ENCODE results near the gene DENND2A. TPM values are rescaled to one million over a fixed set of nuclear protein-coding genes. Genes with fewer than 3 reads are reported as not detected.
A peak's percentile ranks its signal among the peaks of the same experiment; 100 is the strongest.

DENND2A gene
- total RNA-seq, 1 donor from 2014 or later = not detected

- H3K27ac Mint-ChIP-seq = peak overlapping the region; percentile 86
- intact Hi-C loops (cut with micrococcal nuclease) = loop anchor here (1.0 to 10.0 kb wide), 4 partner anchors 17 to 1309 kb away; partner anchors contain the start of genes MKRN1 and MRPS33
Measured at GRCh38 chr7:140673774-140674155, 33.2 kb upstream of the DENND2A start.

GRCh38 chr7:140673063-140673773 lies 32.6 kb upstream of the DENND2A start:
- DNase-seq (peak; percentile 67), ATAC-seq (ENCODE audit: low read depth) (peak; percentile 58)
- Mint-ChIP-seq H3K4me3 (peak overlapping the region; percentile 88), H3K4me1 (peaks cover 57% of the 10 kb centered on the region), H3K27ac (peak overlapping the region; percentile 86), H3K27me3 (no peaks in the 10 kb centered on the region), H3K36me3 (ENCODE audit: low read depth) (peaks cover 6% of the 10 kb centered on the region), H3K9me3 (no peaks in the 10 kb centered on the region)
- POLR2A ChIA-PET = interaction anchor here (0.5 to 2.4 kb wide), 7 partner anchors 17 to 342 kb away, joined by 3 to 9 read pairs (median 4); partner anchors contain the start of genes MRPS33 and NDUFB2
- no peak for TF ChIP-seq CTCF (IDR thresholded peaks at IDR 0.05)
- CTCF ChIA-PET = no interaction called here
- intact Hi-C loops (cut with micrococcal nuclease) = loop anchor here (1.0 to 10.0 kb wide), 3 partner anchors 17 to 1308 kb away; partner anchors contain the start of gene MKRN1

More at GRCh38 chr7:140673774-140674155, 33.2 kb upstream of the DENND2A start:
- CTCF ChIA-PET = no interaction called here
- no peak for ATAC-seq (ENCODE audit: low read depth)
- Mint-ChIP-seq H3K27me3 (no peaks in the 10 kb centered on the region), H3K9me3 (no peaks in the 10 kb centered on the region), H3K4me3 (peak overlapping the region; percentile 88), H3K36me3 (ENCODE audit: low read depth) (peaks cover 10% of the 10 kb centered on the region), H3K4me1 (peaks cover 56% of the 10 kb centered on the region)
- no peak for DNase-seq
- TF ChIP-seq CTCF (IDR thresholded peaks at IDR 0.05) = no peak
- POLR2A ChIA-PET = interaction anchor here (0.5 to 2.4 kb wide), 5 partner anchors 20 to 342 kb away, joined by 3 to 9 read pairs (median 4); partner anchors contain the start of genes MRPS33 and NDUFB2

- intact Hi-C loops (cut with micrococcal nuclease) = loop anchor here (1.0 to 10.0 kb wide), 3 partner anchors 16 to 1308 kb away; partner anchors contain the start of gene MKRN1
- peak within 1 kb of the TSS; percentile 86 for H3K27ac Mint-ChIP-seq
- peaks cover 50% of the 10 kb centered on the region for H3K4me1 Mint-ChIP-seq
- no peaks in the 10 kb centered on the region for H3K9me3 Mint-ChIP-seq
- ChIA-PET CTCF (no interaction called here), POLR2A (interaction anchor here (1.3 to 2.4 kb wide), 4 partner anchors 16 to 25 kb away, joined by 3 to 8 read pairs (median 4); partner anchors contain the start of gene NDUFB2)
- peak within 1 kb of the TSS; percentile 88 for H3K4me3 Mint-ChIP-seq
- no peaks in the 10 kb centered on the region for H3K27me3 Mint-ChIP-seq
- no peaks in the 10 kb centered on the region for H3K36me3 Mint-ChIP-seq (ENCODE audit: low read depth)
- peak; percentile 66 for DNase-seq
- ATAC-seq (ENCODE audit: low read depth) = peak; percentile 67
- TF ChIP-seq CTCF (IDR thresholded peaks at IDR 0.05) = no peak
Measured at GRCh38 chr7:140672382-140673062, 31.9 kb upstream of the DENND2A start, which contains the start of gene ADCK2. Gene ADCK2, plus strand, starts transcription at chr7:140672945. Its CDS starts 386 bp downstream, at chr7:140673331.

- H3K4me1 Mint-ChIP-seq = peaks cover 46% of the 10 kb centered on the region
- ChIA-PET CTCF (no interaction called here), POLR2A (interaction anchor here (1.3 to 1.7 kb wide), 3 partner anchors 15 to 26 kb away, joined by 3 to 4 read pairs (median 3); no protein-coding TSS in a partner anchor)
- H3K4me3 Mint-ChIP-seq = peak overlapping the region; percentile 80
- no peak for DNase-seq
- no peak for TF ChIP-seq CTCF (IDR thresholded peaks at IDR 0.05)
- H3K36me3 Mint-ChIP-seq (ENCODE audit: low read depth) = no peaks in the 10 kb centered on the region
- H3K27me3 Mint-ChIP-seq = no peaks in the 10 kb centered on the region
- peak overlapping the region; percentile 75 for H3K27ac Mint-ChIP-seq
- no peaks in the 10 kb centered on the region for H3K9me3 Mint-ChIP-seq
- intact Hi-C loops (cut with micrococcal nuclease) = loop anchor here (2.0 to 10.0 kb wide), 2 partner anchors 193 to 1307 kb away; partner anchors contain the start of gene MKRN1
- ATAC-seq (ENCODE audit: low read depth) = no peak
Measured at GRCh38 chr7:140671966-140672365, 31.4 kb upstream of the DENND2A start.
